ENCODE results near the gene EPHX1.

The EPHX1 gene

DNA sequence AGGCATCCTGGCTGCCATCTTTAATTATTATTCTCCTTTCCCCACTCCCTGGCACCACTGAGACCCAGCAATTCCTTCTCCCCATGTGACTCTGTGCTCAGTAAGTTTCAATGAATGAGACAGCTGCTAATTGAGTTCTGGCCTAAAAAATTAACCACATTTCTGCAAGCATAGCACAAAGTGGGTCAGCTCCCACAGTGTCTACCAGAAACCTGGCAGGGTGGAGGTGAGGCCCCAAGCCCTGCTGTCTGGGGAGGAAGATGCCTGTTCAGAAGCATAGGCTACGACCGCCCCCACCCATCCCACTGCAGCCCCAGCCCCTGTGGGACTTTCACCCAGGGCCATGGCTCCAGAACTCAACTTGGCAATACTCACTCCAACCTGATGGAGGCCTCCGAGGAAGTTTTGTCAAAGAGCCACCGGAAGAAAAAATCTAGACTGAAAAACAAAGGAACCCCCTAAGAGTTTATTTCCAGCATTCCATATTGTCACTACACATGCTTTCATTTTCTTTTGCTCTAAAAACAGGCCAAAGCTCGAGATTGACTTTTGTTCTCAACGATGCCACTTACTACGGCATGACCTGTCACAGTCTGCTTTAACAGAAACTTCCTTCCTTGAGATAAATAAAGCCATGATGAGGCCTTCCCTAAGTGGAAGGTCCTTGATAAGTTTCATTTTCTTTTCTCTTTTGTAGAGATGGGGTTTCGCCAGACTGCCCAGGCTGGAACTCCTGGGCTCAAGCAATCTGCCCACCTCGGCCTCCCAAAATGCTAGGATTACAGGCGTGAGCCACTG is 45.8 kb downstream of the EPHX1 start:
- H3K27me3 Mint-ChIP-seq (ENCODE audit: low read depth): no peaks in the 10 kb centered on the region
- H3K9me3 Mint-ChIP-seq: no peaks in the 10 kb centered on the region
- peaks cover 5% of the 10 kb centered on the region for H3K4me1 Mint-ChIP-seq
- peaks cover 48% of the 10 kb centered on the region for H3K36me3 Mint-ChIP-seq (ENCODE audit: low read depth)
- H3K4me3 Mint-ChIP-seq: no peak overlapping the region
- no peak overlapping the region for H3K27ac Mint-ChIP-seq
- TF ChIP-seq, protein P1, sequence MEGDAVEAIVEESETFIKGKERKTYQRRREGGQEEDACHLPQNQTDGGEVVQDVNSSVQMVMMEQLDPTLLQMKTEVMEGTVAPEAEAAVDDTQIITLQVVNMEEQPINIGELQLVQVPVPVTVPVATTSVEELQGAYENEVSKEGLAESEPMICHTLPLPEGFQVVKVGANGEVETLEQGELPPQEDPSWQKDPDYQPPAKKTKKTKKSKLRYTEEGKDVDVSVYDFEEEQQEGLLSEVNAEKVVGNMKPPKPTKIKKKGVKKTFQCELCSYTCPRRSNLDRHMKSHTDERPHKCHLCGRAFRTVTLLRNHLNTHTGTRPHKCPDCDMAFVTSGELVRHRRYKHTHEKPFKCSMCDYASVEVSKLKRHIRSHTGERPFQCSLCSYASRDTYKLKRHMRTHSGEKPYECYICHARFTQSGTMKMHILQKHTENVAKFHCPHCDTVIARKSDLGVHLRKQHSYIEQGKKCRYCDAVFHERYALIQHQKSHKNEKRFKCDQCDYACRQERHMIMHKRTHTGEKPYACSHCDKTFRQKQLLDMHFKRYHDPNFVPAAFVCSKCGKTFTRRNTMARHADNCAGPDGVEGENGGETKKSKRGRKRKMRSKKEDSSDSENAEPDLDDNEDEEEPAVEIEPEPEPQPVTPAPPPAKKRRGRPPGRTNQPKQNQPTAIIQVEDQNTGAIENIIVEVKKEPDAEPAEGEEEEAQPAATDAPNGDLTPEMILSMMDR (IDR thresholded peaks at IDR 0.05; ENCODE audit: unreplicated experiment in 3 of 3): no peak

DNA sequence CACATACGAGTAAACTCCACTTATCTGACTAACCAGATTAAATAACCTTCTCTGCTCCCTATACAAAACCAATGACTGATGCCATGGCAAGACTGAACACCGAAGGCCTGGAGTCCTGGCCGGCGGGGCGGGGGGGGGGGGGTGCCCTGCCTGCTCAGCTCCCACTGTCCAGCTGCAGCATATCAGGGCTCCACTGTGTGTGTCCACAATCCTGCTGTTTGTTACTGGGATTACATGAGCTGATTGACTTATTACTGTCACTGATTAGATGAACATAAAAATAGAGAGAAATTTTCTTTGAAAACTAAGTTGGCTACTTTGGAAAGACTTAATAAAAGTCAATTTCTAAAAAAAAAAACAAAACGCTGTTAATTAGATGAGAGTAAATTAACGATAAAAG is 47.3 kb downstream of the EPHX1 start:
- no peaks in the 10 kb centered on the region for H3K9me3 Mint-ChIP-seq
- peaks cover 40% of the 10 kb centered on the region for H3K36me3 Mint-ChIP-seq (ENCODE audit: low read depth)
- H3K27me3 Mint-ChIP-seq (ENCODE audit: low read depth): no peaks in the 10 kb centered on the region
- H3K4me1 Mint-ChIP-seq: no peaks in the 10 kb centered on the region
- no peak overlapping the region for H3K4me3 Mint-ChIP-seq
- TF ChIP-seq, protein P1 (IDR thresholded peaks at IDR 0.05; ENCODE audit: unreplicated experiment in 3 of 3): no peak
- H3K27ac Mint-ChIP-seq: no peak overlapping the region

GRCh38 chr1:225859151-225859550 is 49.2 kb downstream of the EPHX1 start:
- no peaks in the 10 kb centered on the region for H3K9me3 Mint-ChIP-seq
- H3K4me1 Mint-ChIP-seq: no peaks in the 10 kb centered on the region
- H3K36me3 Mint-ChIP-seq (ENCODE audit: low read depth): peaks cover 36% of the 10 kb centered on the region
- H3K27me3 Mint-ChIP-seq (ENCODE audit: low read depth): no peaks in the 10 kb centered on the region
- H3K4me3 Mint-ChIP-seq: no peak overlapping the region
- no peak overlapping the region for H3K27ac Mint-ChIP-seq
- TF ChIP-seq, protein P1 (IDR thresholded peaks at IDR 0.05; ENCODE audit: unreplicated experiment in 3 of 3): no peak

GRCh38 chr1:225860107-225860506 is 50.2 kb downstream of the EPHX1 start:
- TF ChIP-seq, protein P1 (IDR thresholded peaks at IDR 0.05; ENCODE audit: unreplicated experiment in 3 of 3): no peak
- Mint-ChIP-seq H3K36me3 (ENCODE audit: low read depth) (peaks cover 32% of the 10 kb centered on the region), H3K27ac (no peak overlapping the region), H3K4me1 (no peaks in the 10 kb centered on the region), H3K9me3 (no peaks in the 10 kb centered on the region), H3K4me3 (no peak overlapping the region), H3K27me3 (ENCODE audit: low read depth) (no peaks in the 10 kb centered on the region)

DNA sequence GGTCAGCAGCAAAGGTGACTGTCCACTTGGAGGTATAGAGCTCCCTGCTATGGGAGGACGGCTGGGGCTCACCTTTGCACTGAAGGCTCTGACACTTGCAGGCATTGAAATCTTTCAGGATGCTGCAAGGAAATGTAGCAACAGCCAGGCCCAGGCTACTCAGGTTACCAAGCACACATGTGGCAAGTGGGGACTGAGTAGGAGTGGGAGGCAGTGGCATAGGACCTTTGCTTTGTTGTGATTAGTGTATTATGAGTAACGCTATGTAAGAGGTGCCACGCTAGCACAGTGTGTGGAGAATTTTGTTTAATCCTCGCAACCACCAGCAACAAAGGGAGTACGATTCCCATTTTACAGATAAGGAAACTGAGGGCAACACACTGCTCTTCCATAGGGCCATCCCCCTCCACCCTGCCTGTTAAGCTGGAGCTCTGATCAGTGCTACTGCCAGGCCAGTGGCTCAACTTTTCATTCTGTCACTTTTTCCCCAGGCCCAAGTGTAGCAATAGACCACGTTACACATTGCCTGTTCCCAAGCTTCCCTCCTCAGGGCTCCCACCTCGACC is 51.0 kb downstream of the EPHX1 start:
- Mint-ChIP-seq H3K4me3 (no peak overlapping the region), H3K9me3 (no peaks in the 10 kb centered on the region), H3K27me3 (ENCODE audit: low read depth) (no peaks in the 10 kb centered on the region), H3K36me3 (ENCODE audit: low read depth) (peaks cover 32% of the 10 kb centered on the region), H3K4me1 (peaks cover under 1% of the 10 kb centered on the region), H3K27ac (no peak overlapping the region)
- TF ChIP-seq, protein P1 (IDR thresholded peaks at IDR 0.05; ENCODE audit: unreplicated experiment in 3 of 3): no peak
